DOHH2 (cell line): ENCODE results near the gene PITPNM1.

ENCODE experiments used
- H3F3A ChIP-seq: fragments of 200-600 bp; sonication (generic), shearing (Covaris generic); 2 replicates; pipeline ENCODE4 v1.6.0; 2016; ENCODE audit warnings: antibody characterized with exemption, mild to moderate bottlenecking; ENCODE audit not compliant: control insufficient read depth, insufficient read depth
- H3K27ac ChIP-seq: fragments of 200-600 bp; sonication (generic); 2 replicates; pipeline ENCODE4 v1.5.1; 2014; ENCODE audit warnings: low read depth, mild to moderate bottlenecking, low read length, moderate library complexity
- H3K27me3 ChIP-seq: fragments of 200-600 bp; sonication (generic); 2 replicates; pipeline ENCODE4 v1.6.1; 2014; ENCODE audit warnings: mild to moderate bottlenecking, low read length, mixed read lengths; ENCODE audit not compliant: control insufficient read depth
- H3K36me3 ChIP-seq: fragments of 200-600 bp; sonication (generic); 2 replicates; pipeline ENCODE4 v1.6.1; 2014; ENCODE audit warnings: mild to moderate bottlenecking, low read length, moderate library complexity, mixed read lengths; ENCODE audit not compliant: control insufficient read depth
- H3K4me1 ChIP-seq: fragments of 200-600 bp; sonication (generic); 2 replicates; pipeline ENCODE4 v1.6.1; 2014; ENCODE audit warnings: mild to moderate bottlenecking, low read length, mixed read lengths; ENCODE audit not compliant: control insufficient read depth
- H3K4me2 ChIP-seq: fragments of 200-600 bp; sonication (generic); 2 replicates; pipeline ENCODE4 v1.6.0; 2014; ENCODE audit warnings: mild to moderate bottlenecking, low read length, moderate library complexity
- H3K4me3 ChIP-seq: fragments of 200-600 bp; sonication (generic); 2 replicates; pipeline ENCODE4 v1.5.1; 2014; ENCODE audit warnings: mild to moderate bottlenecking, low read length, mixed read lengths
- H3K79me2 ChIP-seq: fragments of 200-600 bp; sonication (generic); 2 replicates; pipeline ENCODE4 v1.6.1; 2014; ENCODE audit warnings: mild to moderate bottlenecking, low read length, mixed read lengths; ENCODE audit not compliant: control insufficient read depth
- H3K9me2 ChIP-seq: fragments of 200-600 bp; sonication (generic); replicated peaks from 2 replicates; pipeline ENCODE4 v1.6.1; 2014; ENCODE audit warnings: mild to moderate bottlenecking, low read length, mixed read lengths; ENCODE audit not compliant: control insufficient read depth
- H3K9me3 ChIP-seq: fragments of 200-600 bp; sonication (generic); 2 replicates; pipeline ENCODE4 v1.6.1; 2014; ENCODE audit warnings: antibody characterized with exemption, low read length, mixed read lengths; ENCODE audit not compliant: control insufficient read depth, insufficient read depth
- H4K20me1 ChIP-seq: fragments of 200-600 bp; sonication (generic); 2 replicates; pipeline ENCODE4 v1.6.0; 2014; ENCODE audit warnings: low read depth, mild to moderate bottlenecking, antibody characterized with exemption, low read length, moderate library complexity; ENCODE audit not compliant: control insufficient read depth, insufficient read depth
- CTCF ChIP-seq: fragments of 200-600 bp; sonication (generic); IDR thresholded peaks from one replicate; pipeline ENCODE4 v1.5.1; 2014; ENCODE audit warnings: antibody characterized with exemption, mild to moderate bottlenecking, low read depth, low read length; ENCODE audit not compliant: poor library complexity, severe bottlenecking
- EZH2phosphoT487 ChIP-seq: fragments of 200-600 bp; sonication (generic); IDR thresholded peaks from 2 replicates; pipeline ENCODE4 v1.6.1; 2017; ENCODE audit warnings: borderline replicate concordance, mild to moderate bottlenecking, antibody characterized with exemption, low read length, moderate library complexity, mixed read lengths

The PITPNM1 gene

DNA sequence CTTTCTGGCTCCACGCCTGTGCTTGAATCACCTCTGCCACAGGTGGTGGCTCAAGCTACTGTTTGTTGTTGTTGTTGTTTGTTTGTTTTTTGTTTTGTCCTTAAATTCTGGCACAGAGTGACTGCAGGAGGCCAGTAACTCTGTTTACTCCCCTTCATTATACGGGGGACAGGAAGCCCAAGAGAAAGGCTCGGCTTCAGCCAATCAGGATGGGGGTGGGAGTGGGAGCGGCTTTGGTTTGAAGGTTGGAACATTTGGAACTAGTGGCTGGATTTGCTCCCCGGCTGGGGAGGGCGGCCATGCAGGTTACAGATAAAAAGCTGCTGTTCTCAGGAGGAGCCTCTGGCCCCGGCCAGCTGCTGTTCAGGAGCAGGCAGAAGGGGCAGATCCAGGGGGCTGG lies 37.8 kb upstream of the PITPNM1 start:
- no peak overlapping the region for H3K4me3 ChIP-seq
- H3K36me3 ChIP-seq, result no peaks in the 10 kb centered on the region
- H3K4me1 ChIP-seq, result no peaks in the 10 kb centered on the region
- no peaks in the 10 kb centered on the region for H3K79me2 ChIP-seq
- TF ChIP-seq EZH2phosphoT487 (no peak), CTCF (no peak)
- no peak overlapping the region for H3K27ac ChIP-seq
- H3K9me2 ChIP-seq, result no peaks in the 10 kb centered on the region
- H3K9me3 ChIP-seq, result no peaks in the 10 kb centered on the region
- no peak overlapping the region for H3K4me2 ChIP-seq
- H3K27me3 ChIP-seq, result peaks cover 13% of the 10 kb centered on the region; the same call in 1 of the 2 replicates
- H4K20me1 ChIP-seq, result no peaks in the 10 kb centered on the region
- H3F3A ChIP-seq, result no peaks in the 10 kb centered on the region

GRCh38 chr11:67542169-67542568 lies 37.0 kb upstream of the PITPNM1 start:
- Histone ChIP-seq H3K9me2 (no peaks in the 10 kb centered on the region), H3K4me1 (no peaks in the 10 kb centered on the region), H3K4me2 (no peak overlapping the region), H3K36me3 (no peaks in the 10 kb centered on the region), H3K79me2 (no peaks in the 10 kb centered on the region), H3F3A (no peaks in the 10 kb centered on the region), H3K27ac (no peak overlapping the region), H3K27me3 (peaks cover 11% of the 10 kb centered on the region; the same call in 1 of the 2 replicates), H4K20me1 (no peaks in the 10 kb centered on the region), H3K9me3 (no peaks in the 10 kb centered on the region), H3K4me3 (no peak overlapping the region)
- TF ChIP-seq CTCF, result no peak
- TF ChIP-seq EZH2phosphoT487, result no peak

DNA sequence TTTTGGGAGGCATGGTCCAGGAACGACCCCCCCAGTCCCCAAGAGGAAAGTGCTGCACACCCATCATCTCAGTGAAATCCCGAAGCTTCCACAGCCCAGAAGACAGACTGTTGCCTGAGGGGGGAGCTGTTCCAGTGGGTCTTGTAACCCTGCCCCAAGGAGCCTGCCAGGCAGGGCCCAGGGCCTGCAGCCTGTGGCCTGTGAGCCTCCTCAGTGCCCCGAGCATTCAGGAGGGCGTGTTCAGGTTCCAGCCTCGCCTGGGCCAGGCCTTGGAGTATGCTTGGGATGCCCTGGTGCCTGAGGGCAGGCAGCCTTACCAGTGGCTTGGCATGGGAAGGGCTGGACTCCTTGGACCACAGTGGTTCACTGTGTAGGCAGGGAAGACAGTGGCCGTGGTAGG lies 36.0 kb upstream of the PITPNM1 start:
- Histone ChIP-seq H3F3A (no peaks in the 10 kb centered on the region), H3K27ac (no peak overlapping the region), H3K36me3 (no peaks in the 10 kb centered on the region), H3K79me2 (no peaks in the 10 kb centered on the region), H3K4me2 (no peak overlapping the region), H4K20me1 (no peaks in the 10 kb centered on the region), H3K9me2 (no peaks in the 10 kb centered on the region), H3K4me1 (no peaks in the 10 kb centered on the region), H3K27me3 (peaks cover 3% of the 10 kb centered on the region; the same call in 1 of the 2 replicates), H3K4me3 (no peak overlapping the region), H3K9me3 (0 out of 2 replicates have a peak, but pooled peaks cover 2% of the 10 kb centered on the region)
- TF ChIP-seq EZH2phosphoT487, result no peak
- no peak for TF ChIP-seq CTCF
